IMR-90 (cell line): ENCODE data around the gene NSD2. TPM values are rescaled to one million over a fixed set of nuclear protein-coding genes. Genes with fewer than 3 reads are reported as not detected.

Experiments used
- ATAC-seq: fragments of 200-7000 bp; cut with Tn5 transposase; 2 replicates; pipeline ENCODE4 v1.9.1; 2020; ENCODE audit warnings: low read depth, mild to moderate bottlenecking, moderate library complexity
- BruUV-seq: library from RNA; stranded (reverse); fragments of 400-500 nt; replicated peaks from 2 replicates; lab custom pipeline; 2021; lab: Mats Ljungman, UMichigan
- CTCF ChIA-PET: fragments of 300-600 bp; formaldehyde crosslinking; extraction: SDS; loops from one replicate; lab custom pipeline; 2021; ENCODE audit warnings: antibody characterized with exemption; lab: Yijun Ruan, JAX
- POLR2A ChIA-PET: fragments of 300-600 bp; sonication (Branson Sonifier 250); formaldehyde crosslinking; loops from one replicate; lab custom pipeline; 2022; ENCODE audit warnings: antibody characterized with exemption; ENCODE audit not compliant: unreplicated experiment; lab: Charles Lee
- DNase-seq: peaks from one replicate; pipeline ENCODE4 v3.0.0; 2013
- H2AFZ ChIP-seq: replicated peaks from 2 replicates; pipeline ENCODE3; 2013; ENCODE audit warnings: low read length, mild to moderate bottlenecking; ENCODE audit not compliant: poor library complexity
- H2AK5ac ChIP-seq: 2 replicates; pipeline ENCODE4 v1.6.1; 2013; ENCODE audit warnings: low read depth, low read length, inconsistent platforms
- H2AK9ac ChIP-seq: replicated peaks from 2 replicates; pipeline ENCODE3; 2013; ENCODE audit warnings: mild to moderate bottlenecking, low read depth, low read length, moderate library complexity; ENCODE audit not compliant: poor library complexity
- H2BK120ac ChIP-seq: 2 replicates; pipeline ENCODE4 v1.6.1; 2013; ENCODE audit warnings: low read depth, low read length, inconsistent platforms
- H2BK15ac ChIP-seq: 3 replicates; pipeline ENCODE4 v1.6.1; 2013; ENCODE audit warnings: low read depth, low read length, inconsistent platforms
- H2BK20ac ChIP-seq: 2 replicates; pipeline ENCODE4 v1.6.1; 2013; ENCODE audit warnings: low read depth, mild to moderate bottlenecking, inconsistent platforms, low read length, moderate library complexity
- H2BK5ac ChIP-seq: 2 replicates; pipeline ENCODE4 v1.6.1; 2013; ENCODE audit warnings: mild to moderate bottlenecking, low read depth, low read length, inconsistent platforms; ENCODE audit not compliant: poor library complexity, severe bottlenecking
- H3K14ac ChIP-seq: replicated peaks from 2 replicates; pipeline ENCODE4 v1.6.1; 2013; ENCODE audit warnings: low read depth, low read length, inconsistent platforms
- H3K18ac ChIP-seq: 2 replicates; pipeline ENCODE4 v1.6.1; 2013; ENCODE audit warnings: low read depth, low read length, control low read depth
- H3K23ac ChIP-seq: 2 replicates; pipeline ENCODE4 v1.6.1; 2013; ENCODE audit warnings: low read depth, low read length, inconsistent platforms
- H3K27ac ChIP-seq: 2 replicates; pipeline ENCODE4 v1.5.1; 2013; ENCODE audit warnings: mild to moderate bottlenecking, control low read depth, low read length; ENCODE audit not compliant: insufficient read depth
- H3K27me3 ChIP-seq: 2 replicates; pipeline ENCODE4 v1.6.1; 2013; ENCODE audit warnings: low read length; ENCODE audit not compliant: control insufficient read depth, insufficient read depth
- H3K36me3 ChIP-seq: 2 replicates; pipeline ENCODE4 v1.6.1; 2013; ENCODE audit warnings: low read length, mixed read lengths; ENCODE audit not compliant: control insufficient read depth, insufficient read depth
- H3K4ac ChIP-seq: 2 replicates; pipeline ENCODE4 v1.6.1; 2013; ENCODE audit warnings: low read depth, low read length, inconsistent platforms
- H3K4me1 ChIP-seq: 2 replicates; pipeline ENCODE4 v1.6.1; 2013; ENCODE audit warnings: low read length, mixed read lengths; ENCODE audit not compliant: control insufficient read depth, insufficient read depth
- H3K4me2 ChIP-seq: 2 replicates; pipeline ENCODE4 v1.6.1; 2013; ENCODE audit warnings: low read depth, mild to moderate bottlenecking, control low read depth, low read length, moderate library complexity
- H3K4me3 ChIP-seq: 2 replicates; pipeline ENCODE4 v1.5.1; 2013; ENCODE audit warnings: low read depth, mild to moderate bottlenecking, control low read depth, low read length, moderate library complexity; ENCODE audit not compliant: insufficient read depth
- H3K56ac ChIP-seq: 2 replicates; pipeline ENCODE4 v1.6.1; 2013; ENCODE audit warnings: low read length, inconsistent platforms; ENCODE audit not compliant: insufficient read depth; ENCODE audit errors: extremely low read depth
- H3K79me1 ChIP-seq, 2 experiments: 2 replicates each; pipeline ENCODE4 v1.6.1; 2013; ENCODE audit warnings: low read length in 2 of 2, inconsistent platforms in 1 of 2, low read depth in 1 of 2
- H3K9ac ChIP-seq: 2 replicates; pipeline ENCODE4 v1.6.1; 2013; ENCODE audit warnings: low read depth, low read length, control low read depth
- H3K9me1 ChIP-seq: 2 replicates; pipeline ENCODE4 v1.6.1; 2013; ENCODE audit warnings: low read length, inconsistent platforms; ENCODE audit not compliant: insufficient read depth
- H3K9me3 ChIP-seq: 2 replicates; pipeline ENCODE4 v1.6.1; 2013; ENCODE audit warnings: low read length; ENCODE audit not compliant: control insufficient read depth, insufficient read depth
- H4K20me1 ChIP-seq: 2 replicates; pipeline ENCODE4 v1.6.1; 2013; ENCODE audit warnings: low read length, inconsistent platforms; ENCODE audit not compliant: insufficient read depth
- H4K5ac ChIP-seq: 2 replicates; pipeline ENCODE4 v1.6.1; 2013; ENCODE audit warnings: mild to moderate bottlenecking, low read depth, low read length, control low read depth
- H4K8ac ChIP-seq, 2 experiments: 2 replicates each; pipeline ENCODE4 v1.6.1; 2013; ENCODE audit warnings: low read depth in 2 of 2, low read length in 2 of 2, control low read depth in 1 of 2, inconsistent platforms in 1 of 2
- H4K91ac ChIP-seq: 2 replicates; pipeline ENCODE4 v1.6.1; 2013; ENCODE audit warnings: low read depth, low read length, inconsistent platforms; ENCODE audit not compliant: insufficient read depth
- CEBPB ChIP-seq: IDR thresholded peaks from 2 replicates; pipeline ENCODE4 v1.6.1; 2012; ENCODE audit warnings: low read depth, low read length, improper control_type of control experiment
- CHD1 ChIP-seq: IDR thresholded peaks from 2 replicates; pipeline ENCODE4 v1.6.1; 2012; ENCODE audit warnings: low read depth, low read length, improper control_type of control experiment
- FOS ChIP-seq: fragments of 150-350 bp; IDR thresholded peaks from 2 replicates; pipeline ENCODE4 v1.6.1; 2016; ENCODE audit warnings: low read depth, low read length
- MAFK ChIP-seq: IDR thresholded peaks from 2 replicates; pipeline ENCODE4 v1.6.1; 2012; ENCODE audit warnings: low read depth, low read length, improper control_type of control experiment
- MAZ ChIP-seq: IDR thresholded peaks from 2 replicates; pipeline ENCODE4 v1.6.1; 2012; ENCODE audit warnings: low read depth, mild to moderate bottlenecking, low read length, improper control_type of control experiment, moderate library complexity, borderline replicate concordance
- POLR2A ChIP-seq: IDR thresholded peaks from 2 replicates; pipeline ENCODE4 v1.6.1; 2012; ENCODE audit warnings: mild to moderate bottlenecking, low read depth, low read length
- RAD21 ChIP-seq: IDR thresholded peaks from 2 replicates; pipeline ENCODE4 v1.6.1; 2012; ENCODE audit warnings: low read length, improper control_type of control experiment
- RCOR1 ChIP-seq: IDR thresholded peaks from 2 replicates; pipeline ENCODE4 v1.6.1; 2012; ENCODE audit warnings: mild to moderate bottlenecking, low read length, improper control_type of control experiment; ENCODE audit not compliant: insufficient replicate concordance
- RFX5 ChIP-seq: IDR thresholded peaks from 2 replicates; pipeline ENCODE4 v1.8.0; 2012; ENCODE audit warnings: low read depth, mild to moderate bottlenecking, low read length, moderate library complexity
- SMC3 ChIP-seq: fragments of 150-350 bp; IDR thresholded peaks from 2 replicates; pipeline ENCODE4 v1.6.1; 2016; ENCODE audit warnings: low read depth, mild to moderate bottlenecking, antibody characterized with exemption, low read length, moderate library complexity
- WGBS, 2 experiments: methylation state at CpG; one replicate each; pipeline versions ENCODE4 v1.1.5 to v1.1.7; 2013; ENCODE audit warnings: missing lambda C conversion rate in 2 of 2; ENCODE audit not compliant: insufficient read length in 1 of 2; ENCODE audit errors: extremely low coverage in 2 of 2; 5-methylcytosine and 5-hydroxymethylcytosine counted together
- dilution Hi-C: fragments of 300-500 bp; cut with HindIII; formaldehyde crosslinking; loops from one replicate; pipeline ENCODE4 v1.14.3; 2018; ENCODE audit warnings: low sequenced_read_pairs; ENCODE audit not compliant: unreplicated experiment
- in situ Hi-C: fragments of 300-500 bp; cut with MboI; formaldehyde crosslinking; loops from 3 replicates; pipeline ENCODE4 v1.14.3; 2019; ENCODE audit warnings: low sequenced_read_pairs, inconsistent platforms, mixed read lengths
- intact Hi-C: fragments of 100-400 bp; cut with micrococcal nuclease; formaldehyde crosslinking; loops from 2 replicates; pipeline ENCODE4 v1.10.0; 2022
- polyA plus RNA-seq, 3 experiments: library from polyadenylated mRNA; depleted of rRNA; stranded (reverse); fragments of >200 nt; gene quantifications; 2 replicates each; pipeline ENCODE4 v1.2.3, GENCODE V29; 2012; ENCODE audit warnings: low replicate concordance in 1 of 3
- total RNA-seq: library from RNA; depleted of rRNA; stranded (reverse); fragments of >200 nt; gene quantifications from 2 replicates; pipeline ENCODE4 v1.2.3, GENCODE V29; 2012
- TF ChIP-seq, protein P1 (sequence below): fragments of 150-350 bp; IDR thresholded peaks from 2 replicates; pipeline ENCODE4 v1.6.1; 2016; ENCODE audit warnings: low read depth, mild to moderate bottlenecking, low read length, moderate library complexity, borderline replicate concordance
- TF ChIP-seq, protein P2 (sequence below): fragments of 150-350 bp; IDR thresholded peaks from 2 replicates; pipeline ENCODE4 v1.6.1; 2017; ENCODE audit warnings: mild to moderate bottlenecking, antibody characterized with exemption, low read length, low read depth

The NSD2 gene
- total and polyA plus RNA-seq, 2 of the 4 experiments (the other 2 are of a cell fraction) = 35.9 to 68.1 TPM

DNA sequence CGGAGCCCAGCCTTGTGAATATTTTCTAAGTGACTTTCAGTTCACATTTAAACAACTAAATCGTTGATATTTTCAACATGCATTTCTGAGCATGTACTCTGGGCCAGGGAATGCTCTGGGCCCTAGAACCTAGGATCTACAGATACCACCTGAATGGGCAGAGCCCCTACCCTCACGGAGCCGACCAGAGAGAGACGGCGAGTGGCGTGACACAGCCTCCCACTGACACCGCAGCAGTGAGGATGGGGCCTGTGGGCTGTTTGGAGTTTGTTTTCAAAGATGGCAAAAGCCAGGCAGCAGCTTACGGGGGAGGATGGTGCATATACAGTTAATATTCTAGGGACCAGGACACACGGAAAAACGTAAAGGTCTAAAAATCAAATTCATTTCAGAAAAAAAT lies 119.9 kb downstream of the NSD2 start:
- BruUV-seq = no TSS peak
- H3K27me3 ChIP-seq = no peaks in the 10 kb centered on the region
- H2BK15ac ChIP-seq = no peak overlapping the region
- H3K56ac ChIP-seq = no peak overlapping the region
- H3K14ac ChIP-seq = no peak overlapping the region
- no peak overlapping the region for H2AFZ ChIP-seq
- H3K4me3 ChIP-seq = no peak overlapping the region
- WGBS, 2 experiments = 96% methylated on average over 5 of the region's 11 CpGs; no CpG with 5 or more reads in 1 of the 2 experiments
- no peak overlapping the region for H2BK120ac ChIP-seq
- in situ Hi-C loops (no loop called here), intact Hi-C loops (no loop called here), dilution Hi-C loops (no loop called here)
- no peak for DNase-seq
- peaks cover 15% of the 10 kb centered on the region; the same call in 1 of the 2 replicates for H4K20me1 ChIP-seq
- H2AK9ac ChIP-seq = no peak overlapping the region
- H3K9me3 ChIP-seq = no peaks in the 10 kb centered on the region
- no peak overlapping the region for H4K8ac ChIP-seq
- H2BK20ac ChIP-seq = no peak overlapping the region
- no peak overlapping the region for H3K23ac ChIP-seq
- H3K4me1 ChIP-seq = no peaks in the 10 kb centered on the region
- H3K36me3 ChIP-seq = peaks cover 35% of the 10 kb centered on the region
- H2AK5ac ChIP-seq = no peak overlapping the region
- H3K9me1 ChIP-seq = peaks cover 15% of the 10 kb centered on the region
- ATAC-seq = no peak
- POLR2A ChIA-PET = no interaction called here
- no peak overlapping the region for H3K4me2 ChIP-seq
- TF ChIP-seq RAD21 (no peak), POLR2A (no peak), RCOR1 (no peak), RFX5 (no peak), MAFK (no peak), FOS (no peak), MAZ (no peak), CHD1 (no peak), CEBPB (no peak), SMC3 (no peak)
- TF ChIP-seq, protein P1, sequence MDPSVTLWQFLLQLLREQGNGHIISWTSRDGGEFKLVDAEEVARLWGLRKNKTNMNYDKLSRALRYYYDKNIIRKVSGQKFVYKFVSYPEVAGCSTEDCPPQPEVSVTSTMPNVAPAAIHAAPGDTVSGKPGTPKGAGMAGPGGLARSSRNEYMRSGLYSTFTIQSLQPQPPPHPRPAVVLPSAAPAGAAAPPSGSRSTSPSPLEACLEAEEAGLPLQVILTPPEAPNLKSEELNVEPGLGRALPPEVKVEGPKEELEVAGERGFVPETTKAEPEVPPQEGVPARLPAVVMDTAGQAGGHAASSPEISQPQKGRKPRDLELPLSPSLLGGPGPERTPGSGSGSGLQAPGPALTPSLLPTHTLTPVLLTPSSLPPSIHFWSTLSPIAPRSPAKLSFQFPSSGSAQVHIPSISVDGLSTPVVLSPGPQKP = no peak
- TF ChIP-seq, protein P2, sequence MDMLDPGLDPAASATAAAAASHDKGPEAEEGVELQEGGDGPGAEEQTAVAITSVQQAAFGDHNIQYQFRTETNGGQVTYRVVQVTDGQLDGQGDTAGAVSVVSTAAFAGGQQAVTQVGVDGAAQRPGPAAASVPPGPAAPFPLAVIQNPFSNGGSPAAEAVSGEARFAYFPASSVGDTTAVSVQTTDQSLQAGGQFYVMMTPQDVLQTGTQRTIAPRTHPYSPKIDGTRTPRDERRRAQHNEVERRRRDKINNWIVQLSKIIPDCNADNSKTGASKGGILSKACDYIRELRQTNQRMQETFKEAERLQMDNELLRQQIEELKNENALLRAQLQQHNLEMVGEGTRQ = no peak
- no peak overlapping the region for H3K18ac ChIP-seq
- H3K27ac ChIP-seq = no peak overlapping the region
- H3K4ac ChIP-seq = no peak overlapping the region
- H3K79me1 ChIP-seq = peaks cover 19 to 30% of the 10 kb centered on the region in 2 experiments
- CTCF ChIA-PET = no interaction called here
- no peak overlapping the region for H3K9ac ChIP-seq
- no peak overlapping the region for H2BK5ac ChIP-seq
- H4K5ac ChIP-seq = no peak overlapping the region
- H4K91ac ChIP-seq = no peak overlapping the region
